Measurements from ENCODE around the gene TBXA2R.
"Not testable (repeated sequence)": the region's sequence is repeated elsewhere in the genome, so short reads cannot be mapped to it uniquely, and the experiment has no call there.

TBXA2R gene

DNA sequence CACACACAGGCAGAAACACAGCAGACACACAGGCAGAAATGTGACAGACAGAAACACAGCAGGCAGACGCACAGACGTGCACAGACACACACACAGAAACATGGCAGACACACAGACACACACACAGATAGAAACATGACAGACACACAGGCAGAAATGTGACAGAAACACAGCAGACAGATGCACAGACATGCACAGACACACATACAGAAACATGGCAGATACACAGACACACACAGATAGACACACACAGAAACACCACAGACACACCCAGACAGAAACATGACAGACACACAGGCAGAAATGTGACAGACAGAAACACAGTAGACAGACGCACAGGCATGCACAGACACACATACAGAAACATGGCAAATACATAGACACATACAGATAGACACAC is 1.3 kb downstream of the TBXA2R start:
- no peak for DNase-seq (ENCODE audit: low spot score)

- no peak for DNase-seq (ENCODE audit: low spot score)
Measured at GRCh38 chr19:3604987-3605343, 1.7 kb downstream of the TBXA2R start.

DNA sequence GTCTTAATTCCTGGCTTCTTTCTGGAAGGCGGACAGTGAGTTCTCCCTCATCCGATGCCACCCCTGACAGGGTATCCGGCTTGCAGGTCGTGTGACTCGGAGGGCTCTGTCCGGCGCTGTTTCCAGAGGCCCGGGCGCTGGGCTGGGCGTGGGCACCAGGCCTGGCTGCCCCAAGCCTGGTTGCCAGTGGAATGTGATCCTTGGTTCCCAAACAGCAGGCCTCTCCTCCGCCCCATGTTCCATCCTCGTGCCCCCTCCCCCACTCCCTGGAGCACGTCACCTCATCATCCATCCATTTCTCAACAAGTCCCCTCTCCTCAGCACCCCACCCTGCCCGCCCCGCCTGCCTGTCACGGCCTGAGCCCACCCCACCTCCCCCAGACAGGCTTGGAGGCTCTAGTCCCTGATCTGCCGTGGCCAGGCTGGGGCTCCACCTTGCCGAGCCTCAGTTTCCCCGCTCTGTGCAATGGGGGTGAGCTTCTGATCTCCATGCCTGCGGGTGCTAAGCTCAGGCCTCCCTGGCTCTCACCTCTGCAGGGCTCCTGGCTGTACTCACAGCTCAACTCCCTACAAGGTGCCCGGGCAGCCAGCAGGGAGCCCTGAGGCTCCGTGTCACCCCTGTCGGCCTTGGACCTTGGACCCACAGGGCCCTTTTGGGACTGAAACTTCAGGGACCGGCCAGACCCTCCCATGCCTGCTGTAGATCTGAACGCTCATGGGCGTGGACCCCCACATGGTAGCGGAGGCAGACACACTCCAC is 2.3 kb downstream of the TBXA2R start:
- no peak for DNase-seq (ENCODE audit: low spot score)

GRCh38 chr19:3603121-3603811 is 3.4 kb downstream of the TBXA2R start:
- peak; percentile 69 for DNase-seq (ENCODE audit: low spot score)

GRCh38 chr19:3601021-3601420 is 5.7 kb downstream of the TBXA2R start:
- DNase-seq (ENCODE audit: low spot score) = no peak

GRCh38 chr19:3599776-3600187 is 6.9 kb downstream of the TBXA2R start:
- no peak for DNase-seq (ENCODE audit: low spot score)

DNA sequence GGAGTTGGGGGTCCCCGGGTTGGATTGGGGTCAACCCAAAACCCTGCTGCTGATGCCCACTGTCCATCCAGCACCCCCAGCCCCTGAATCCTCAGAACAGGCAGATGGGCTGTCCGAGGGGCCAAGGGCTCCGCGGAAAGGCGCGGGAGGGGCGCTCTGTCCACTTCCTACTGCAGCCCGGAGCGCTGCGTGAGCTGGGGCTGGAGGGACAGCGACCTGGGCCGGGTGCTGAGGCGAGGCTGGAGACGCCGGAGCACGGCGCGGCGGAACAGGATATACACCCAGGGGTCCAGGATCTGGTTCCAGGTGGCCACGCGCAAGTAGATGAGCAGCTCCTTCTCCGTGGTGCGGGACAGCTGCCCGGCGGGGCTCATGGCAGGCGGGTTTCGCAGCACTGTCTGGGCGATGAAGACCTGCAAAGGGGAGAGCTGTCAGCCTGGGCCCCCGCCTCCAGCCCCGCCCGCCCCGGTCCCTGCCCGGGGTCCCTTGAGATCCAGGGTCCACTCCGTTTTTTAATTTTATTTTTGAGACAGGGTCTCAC is 11.1 kb downstream of the TBXA2R start:
- DNase-seq (ENCODE audit: low spot score) = no peak

GRCh38 chr19:3593156-3593555 is 13.5 kb downstream of the TBXA2R start:
- DNase-seq (ENCODE audit: low spot score) = no peak

DNA sequence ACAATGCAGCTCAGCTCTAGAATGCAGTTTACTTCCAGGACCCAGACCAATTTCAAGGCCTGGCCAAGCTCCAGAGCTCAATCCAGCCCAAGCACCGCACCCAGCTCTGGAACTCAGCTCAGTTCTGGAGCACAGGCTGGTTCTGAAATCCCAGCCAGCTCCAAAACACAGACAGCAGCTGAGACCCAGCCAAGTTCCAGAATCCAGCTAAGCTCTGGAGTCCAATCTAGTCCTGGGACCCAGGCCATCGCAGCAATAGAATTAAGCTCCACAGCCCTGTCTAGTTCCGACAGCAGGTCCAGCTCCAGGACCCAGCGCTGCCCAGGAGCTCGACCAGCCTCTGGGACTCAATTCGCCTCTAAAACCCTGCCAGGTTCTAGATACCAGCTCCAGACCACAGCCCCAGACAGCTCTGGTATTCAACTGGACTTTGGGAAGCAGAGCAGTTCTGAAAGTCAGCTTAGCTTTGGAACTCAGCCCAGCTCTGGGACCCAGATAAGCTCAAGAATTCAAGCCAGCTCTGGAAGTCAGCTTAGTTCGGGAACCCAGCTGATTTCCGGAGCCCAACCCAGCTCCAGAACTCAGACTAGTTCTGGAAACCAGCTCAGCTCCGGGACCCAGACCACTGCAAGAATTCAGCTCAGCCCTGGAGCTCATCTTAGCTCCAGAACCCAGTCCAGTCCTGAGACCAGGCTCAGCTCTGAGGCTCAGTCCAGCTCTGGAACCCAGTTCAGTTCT is 14.6 kb downstream of the TBXA2R start:
- DNase-seq (ENCODE audit: low spot score) = no peak

GRCh38 chr19:3590991-3591659 is 15.6 kb downstream of the TBXA2R start:
- DNase-seq (ENCODE audit: low spot score) = no peak

DNA sequence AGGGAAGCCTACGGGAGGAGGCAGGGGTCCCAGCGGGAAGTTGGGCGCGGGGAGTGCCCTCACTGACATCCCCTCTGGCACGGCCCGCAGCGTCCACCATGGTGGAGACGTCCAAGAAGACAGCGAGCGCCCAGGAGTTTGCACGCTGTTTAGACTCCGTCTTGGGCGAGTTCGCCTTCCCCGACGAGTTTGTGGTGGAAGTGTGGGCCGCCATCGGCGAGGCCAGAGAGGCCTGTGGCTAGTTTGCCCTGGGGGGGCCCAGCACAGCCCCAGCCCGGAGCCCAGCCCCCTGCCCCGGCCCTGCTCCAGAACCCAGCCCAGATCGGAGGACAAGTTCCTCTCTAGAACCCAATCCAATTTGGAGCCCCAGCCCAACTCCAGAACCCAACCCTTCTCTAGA is 16.7 kb downstream of the TBXA2R start:
- DNase-seq (ENCODE audit: low spot score) = no peak

GRCh38 chr19:3589439-3589838 is 17.2 kb downstream of the TBXA2R start:
- DNase-seq (ENCODE audit: low spot score) = no peak

DNA sequence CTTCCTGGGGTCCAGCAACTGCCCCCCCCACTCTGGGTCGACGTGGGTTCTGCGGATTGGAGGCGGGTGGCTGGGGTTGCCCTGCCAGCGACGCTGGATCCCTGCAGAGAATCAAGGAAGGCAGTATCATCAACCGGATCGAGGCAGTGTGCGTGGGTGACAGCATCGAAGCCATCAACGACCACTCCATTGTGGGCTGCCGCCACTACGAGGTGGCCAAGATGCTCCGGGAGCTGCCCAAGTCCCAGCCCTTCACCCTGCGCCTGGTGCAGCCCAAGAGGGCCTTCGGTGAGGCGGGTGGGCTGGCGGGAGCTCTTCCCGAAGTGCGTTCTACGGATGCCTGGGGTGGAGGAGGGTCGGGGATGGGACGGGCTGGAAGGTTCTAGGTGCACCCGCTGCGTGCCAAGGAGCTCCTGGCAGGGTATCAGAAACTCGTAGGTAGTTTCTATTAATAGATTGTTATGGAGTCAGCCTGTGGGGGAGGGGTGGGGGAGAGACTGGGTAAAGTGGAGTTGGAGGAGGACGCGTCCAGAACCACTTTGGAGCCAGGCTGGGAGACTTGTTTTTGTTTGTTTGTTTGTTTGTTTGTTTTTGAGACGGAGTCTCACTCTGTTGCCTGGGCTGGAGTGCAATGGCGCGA is 19.8 kb downstream of the TBXA2R start:
- DNase-seq (ENCODE audit: low spot score) = no peak

GRCh38 chr19:3586127-3586626 is 20.5 kb downstream of the TBXA2R start:
- DNase-seq (ENCODE audit: low spot score) = no peak

- no peak for DNase-seq (ENCODE audit: low spot score)
Measured at GRCh38 chr19:3585301-3586126, 21.2 kb downstream of the TBXA2R start, which contains the start of gene GIPC3. TSS of gene GIPC3 (plus strand) at chr19:3585478. CDS start at chr19:3585598, 120 bp downstream.

GRCh38 chr19:3584036-3584802 is 22.5 kb downstream of the TBXA2R start:
- DNase-seq (ENCODE audit: low spot score) = not testable (repeated sequence)

- not testable (repeated sequence) for DNase-seq (ENCODE audit: low spot score)
Measured at GRCh38 chr19:3581792-3582191, 24.9 kb downstream of the TBXA2R start.

GRCh38 chr19:3580156-3580934 is 26.3 kb downstream of the TBXA2R start:
- peak; percentile 89 for DNase-seq (ENCODE audit: low spot score)

GRCh38 chr19:3578390-3578789 is 28.3 kb downstream of the TBXA2R start:
- no peak for DNase-seq (ENCODE audit: low spot score)

Measured in AG08396 (cell line).